Lower lobe of right lung (tissue), 2 donors: ENCODE results near the gene ZNRF1. TPM values are rescaled to one million over a fixed set of nuclear protein-coding genes. Genes with fewer than 3 reads are reported as not detected.
A peak's percentile ranks its signal among the peaks of the same experiment; 100 is the strongest.
"Not testable (repeated sequence)": the region's sequence is repeated elsewhere in the genome, so short reads cannot be mapped to it uniquely, and the experiment has no call there.

ENCODE experiments used
- ATAC-seq, 2 donors: fragments of 200-7000 bp; cut with Tn5 transposase; one replicate each; pipeline ENCODE4 v1.9.1; 2020 to 2022; ENCODE audit warnings: mild to moderate bottlenecking in 2 of 2, moderate library complexity in 2 of 2
- DNase-seq: peaks from one replicate; pipeline ENCODE4 v3.0.0-alpha.2; 2020
- H3K27ac ChIP-seq: fragments of 200-600 bp; one replicate; pipeline ENCODE4 v1.8.0; 2022
- H3K27me3 ChIP-seq: fragments of 200-600 bp; one replicate; pipeline ENCODE4 v1.8.0; 2022; ENCODE audit warnings: low read depth
- H3K36me3 ChIP-seq: fragments of 200-600 bp; one replicate; pipeline ENCODE4 v1.8.0; 2022; ENCODE audit warnings: mild to moderate bottlenecking
- H3K4me1 ChIP-seq: fragments of 200-600 bp; one replicate; pipeline ENCODE4 v1.8.0; 2022
- H3K4me3 ChIP-seq: fragments of 200-600 bp; one replicate; pipeline ENCODE4 v1.8.0; 2022; ENCODE audit warnings: mild to moderate bottlenecking
- H3K9me3 ChIP-seq: fragments of 200-600 bp; one replicate; pipeline ENCODE4 v1.8.0; 2022
- intact Hi-C: fragments of 100-400 bp; cut with DNase I; formaldehyde crosslinking; loops from one replicate; pipeline ENCODE4 v1.11.0; 2022
- total RNA-seq: library from RNA; stranded (reverse); fragmentation: NEBNext Ultra II Directional; extraction: Animal tissue kit (Norgen Biotek cat#: 25700); gene quantifications from one replicate; pipeline ENCODE4 v1.2.1, GENCODE V29; 2021
- TF ChIP-seq, protein P1 (sequence below): fragments of 200-600 bp; IDR thresholded peaks from one replicate; pipeline ENCODE4 v1.8.0; 2022; ENCODE audit warnings: antibody characterized with exemption, mild to moderate bottlenecking
- donor health status: DM: no; HTN: yes; CAD: no; lungs with severe emphysema.

The ZNRF1 gene
- total RNA-seq, 1 donor from 2014 or later = 23.5 TPM

GRCh38 chr16:75088934-75089333 is 90.1 kb downstream of the ZNRF1 start:
- intact Hi-C loops = no loop called here
- Histone ChIP-seq H3K9me3 (no peaks in the 10 kb centered on the region), H3K4me3 (no peak overlapping the region), H3K4me1 (peaks cover 37% of the 10 kb centered on the region), H3K27me3 (no peaks in the 10 kb centered on the region), H3K36me3 (no peaks in the 10 kb centered on the region), H3K27ac (peak overlapping the region; percentile 69)
- ATAC-seq (no peak), DNase-seq (no peak)
- TF ChIP-seq, protein P1, sequence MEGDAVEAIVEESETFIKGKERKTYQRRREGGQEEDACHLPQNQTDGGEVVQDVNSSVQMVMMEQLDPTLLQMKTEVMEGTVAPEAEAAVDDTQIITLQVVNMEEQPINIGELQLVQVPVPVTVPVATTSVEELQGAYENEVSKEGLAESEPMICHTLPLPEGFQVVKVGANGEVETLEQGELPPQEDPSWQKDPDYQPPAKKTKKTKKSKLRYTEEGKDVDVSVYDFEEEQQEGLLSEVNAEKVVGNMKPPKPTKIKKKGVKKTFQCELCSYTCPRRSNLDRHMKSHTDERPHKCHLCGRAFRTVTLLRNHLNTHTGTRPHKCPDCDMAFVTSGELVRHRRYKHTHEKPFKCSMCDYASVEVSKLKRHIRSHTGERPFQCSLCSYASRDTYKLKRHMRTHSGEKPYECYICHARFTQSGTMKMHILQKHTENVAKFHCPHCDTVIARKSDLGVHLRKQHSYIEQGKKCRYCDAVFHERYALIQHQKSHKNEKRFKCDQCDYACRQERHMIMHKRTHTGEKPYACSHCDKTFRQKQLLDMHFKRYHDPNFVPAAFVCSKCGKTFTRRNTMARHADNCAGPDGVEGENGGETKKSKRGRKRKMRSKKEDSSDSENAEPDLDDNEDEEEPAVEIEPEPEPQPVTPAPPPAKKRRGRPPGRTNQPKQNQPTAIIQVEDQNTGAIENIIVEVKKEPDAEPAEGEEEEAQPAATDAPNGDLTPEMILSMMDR = no peak

DNA sequence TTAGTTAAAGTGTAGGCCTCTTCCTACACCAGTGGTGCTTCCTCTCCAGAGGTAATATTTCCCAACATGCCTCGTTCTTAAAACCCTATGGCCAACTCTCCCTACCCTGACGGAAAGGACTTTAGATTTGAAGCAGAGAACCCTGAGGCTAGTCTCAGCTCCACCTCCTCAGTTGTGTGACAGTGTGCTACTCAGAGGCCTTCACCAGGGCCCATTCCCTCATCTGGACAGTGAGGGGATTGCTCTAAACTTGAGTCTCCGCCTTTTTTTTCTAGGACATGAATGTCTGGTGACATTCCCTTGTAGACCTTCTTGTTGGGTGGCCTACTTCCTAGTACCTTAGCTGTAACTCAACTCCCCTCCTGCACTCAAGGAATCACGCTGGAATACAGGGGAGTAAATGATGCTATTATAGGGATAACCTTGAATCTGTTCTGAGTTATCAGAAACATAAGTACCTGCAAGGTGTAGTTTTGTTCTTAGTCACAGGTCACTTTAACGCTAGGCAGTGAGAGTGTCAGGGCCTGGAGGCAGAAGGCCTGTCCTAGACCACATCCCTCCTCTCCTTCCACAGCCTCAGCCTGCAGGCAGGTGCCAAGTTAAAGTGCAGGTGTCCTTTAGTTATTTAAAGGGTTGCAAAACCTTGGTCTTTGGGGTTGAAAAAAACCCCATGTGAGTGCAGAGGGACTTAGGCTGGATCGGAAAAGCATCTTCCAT is 90.8 kb downstream of the ZNRF1 start:
- peaks cover 36% of the 10 kb centered on the region for H3K4me1 ChIP-seq
- H3K27ac ChIP-seq = no peak overlapping the region
- no peaks in the 10 kb centered on the region for H3K9me3 ChIP-seq
- ATAC-seq = no peak
- no peaks in the 10 kb centered on the region for H3K27me3 ChIP-seq
- H3K4me3 ChIP-seq = no peak overlapping the region
- TF ChIP-seq, protein P1 = no peak
- H3K36me3 ChIP-seq = peaks cover 3% of the 10 kb centered on the region
- intact Hi-C loops = no loop called here
- DNase-seq = no peak

- DNase-seq, H3K27ac ChIP-seq, ATAC-seq, H3K4me3 ChIP-seq, intact Hi-C loops, H3K9me3 ChIP-seq, H3K36me3 ChIP-seq, H3K27me3 ChIP-seq: not testable (repeated sequence)
- peaks cover 36% of the 10 kb centered on the region for H3K4me1 ChIP-seq
These were observed 92.1 kb downstream of the ZNRF1 start for GRCh38 chr16:75090899-75091298.

DNA sequence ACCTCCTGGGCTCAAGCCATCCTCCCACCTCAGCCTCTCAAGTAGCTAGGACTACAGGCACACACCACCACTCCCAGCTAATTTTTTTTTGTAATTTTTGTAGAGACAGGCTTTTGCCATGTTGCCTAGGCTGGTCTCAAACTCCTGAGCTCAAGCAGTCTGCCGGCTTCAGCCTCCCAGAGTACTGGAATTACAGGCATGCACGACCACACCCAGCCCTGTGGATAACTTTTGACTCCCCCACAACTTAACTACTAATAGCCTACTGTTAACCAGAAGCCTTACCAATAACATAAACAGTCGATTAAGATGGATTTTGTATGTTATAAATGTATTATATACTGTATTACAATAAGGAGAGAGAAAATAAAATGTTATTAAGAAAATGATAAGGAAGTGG is 92.8 kb downstream of the ZNRF1 start:
- H3K27ac ChIP-seq, H3K27me3 ChIP-seq, H3K4me3 ChIP-seq, DNase-seq, H3K36me3 ChIP-seq, intact Hi-C loops, H3K9me3 ChIP-seq, ATAC-seq: not testable (repeated sequence)
- peaks cover 38% of the 10 kb centered on the region for H3K4me1 ChIP-seq

GRCh38 chr16:75092777-75093176 is 94.0 kb downstream of the ZNRF1 start:
- ATAC-seq (no peak), DNase-seq (no peak)
- H3K27ac ChIP-seq = no peak overlapping the region
- H3K4me1 ChIP-seq = peaks cover 38% of the 10 kb centered on the region
- no peaks in the 10 kb centered on the region for H3K9me3 ChIP-seq
- TF ChIP-seq, protein P1 = no peak
- H3K4me3 ChIP-seq = no peak overlapping the region
- no peaks in the 10 kb centered on the region for H3K27me3 ChIP-seq
- peaks cover 8% of the 10 kb centered on the region for H3K36me3 ChIP-seq
- intact Hi-C loops = no loop called here

DNA sequence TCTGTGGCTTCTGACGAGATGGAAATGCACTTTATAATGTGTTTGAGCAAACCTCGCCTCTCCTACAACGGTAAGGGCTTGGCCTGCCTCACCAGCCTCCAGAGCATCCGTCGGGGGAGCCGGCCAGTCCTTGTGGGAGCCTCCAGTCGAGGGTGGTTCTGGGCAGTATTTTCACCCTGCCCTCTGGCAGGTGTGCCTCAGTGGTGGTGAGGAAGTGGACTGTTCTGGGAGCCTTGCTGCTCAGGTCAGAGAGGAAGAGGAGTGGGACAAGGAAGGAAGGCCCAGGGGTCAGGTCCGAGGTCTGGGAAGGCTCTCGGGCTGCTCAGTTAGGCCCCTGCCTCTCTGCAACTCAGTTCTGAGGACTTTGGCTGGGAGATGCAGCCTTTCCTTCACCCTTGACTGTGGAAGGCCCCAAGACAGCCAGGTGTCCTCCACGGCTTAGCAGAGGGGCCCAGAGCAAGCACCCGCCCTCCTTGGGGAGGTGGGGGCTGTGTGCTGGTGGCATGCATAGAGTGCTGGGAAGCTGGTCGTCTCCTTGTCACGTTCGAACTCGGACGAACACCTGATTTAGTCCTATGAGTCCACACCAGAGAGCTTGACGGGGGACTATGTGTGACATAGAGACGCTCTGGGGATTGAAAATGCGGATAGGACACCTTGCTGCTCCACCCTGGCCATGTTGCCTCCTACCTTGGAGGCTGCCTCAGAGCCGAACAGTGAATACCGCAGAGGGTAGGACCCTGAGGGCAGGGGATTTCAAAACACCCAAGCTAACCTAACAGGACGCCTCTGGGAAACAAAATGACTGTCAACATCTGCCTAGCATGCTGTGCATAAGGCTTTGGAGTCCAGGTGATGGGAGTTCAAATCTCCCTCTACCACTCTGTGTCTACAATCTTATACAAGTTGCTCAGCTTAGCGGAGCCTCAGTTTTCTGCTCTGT is 95.0 kb downstream of the ZNRF1 start:
- TF ChIP-seq, protein P1 = no peak
- Histone ChIP-seq H3K4me3 (no peak overlapping the region), H3K36me3 (peaks cover 8% of the 10 kb centered on the region), H3K9me3 (no peaks in the 10 kb centered on the region), H3K4me1 (peaks cover 38% of the 10 kb centered on the region), H3K27me3 (no peaks in the 10 kb centered on the region), H3K27ac (no peak overlapping the region)
- intact Hi-C loops = no loop called here
- ATAC-seq = no peak
- DNase-seq = no peak
